Upper lobe of left lung (tissue), 6 donors: ENCODE measurements around the gene RNF208. TPM values are rescaled to one million over a fixed set of nuclear protein-coding genes. Genes with fewer than 3 reads are reported as not detected.
A peak's percentile ranks its signal among the peaks of the same experiment; 100 is the strongest.

Experiments used
- ATAC-seq, 2 donors: fragments of 200-7000 bp; cut with Tn5 transposase; one replicate each; pipeline ENCODE4 v1.9.1; 2022; ENCODE audit warnings: mild to moderate bottlenecking in 2 of 2, moderate library complexity in 2 of 2; ENCODE audit not compliant: low FRiP score in 2 of 2
- DNase-seq, 2 donors: peaks; one replicate each; pipeline ENCODE4 v3.0.0-alpha.2; 2019 to 2020
- H3K27ac ChIP-seq, 4 donors: fragments of 200-600 bp; sonication (generic); one replicate each; pipeline ENCODE4 v1.5.1; 2016 to 2019
- H3K27me3 ChIP-seq, 4 donors: fragments of 200-600 bp; sonication (generic); one replicate each; pipeline ENCODE4 v1.5.1; 2017 to 2019
- H3K36me3 ChIP-seq, 4 donors: fragments of 200-600 bp; sonication (generic); one replicate each; pipeline ENCODE4 v1.5.1; 2016 to 2019
- H3K4me1 ChIP-seq, 4 donors: fragments of 200-600 bp; sonication (generic); one replicate each; pipeline ENCODE4 v1.5.1; 2018 to 2019
- H3K4me3 ChIP-seq, 4 donors: fragments of 200-600 bp; sonication (generic); one replicate each; pipeline ENCODE4 v1.5.1; 2017 to 2019; ENCODE audit warnings: mild to moderate bottlenecking in 2 of 4, moderate library complexity in 1 of 4
- H3K9me3 ChIP-seq, 4 donors: fragments of 200-600 bp; sonication (generic); one replicate each; pipeline ENCODE4 v1.5.1; 2018 to 2019
- CTCF ChIP-seq, 6 experiments: fragments of 450-650 bp in 4 of 6; fragments of 200-600 bp in 2 of 6; sonication (generic) in 2 of 6; IDR thresholded peaks; one replicate each; pipeline ENCODE4 v1.5.1; 2016 to 2019; ENCODE audit warnings: antibody characterized with exemption in 6 of 6
- EP300 ChIP-seq, 4 donors: sonication (generic); formaldehyde crosslinking; IDR thresholded peaks; one replicate each; pipeline ENCODE4 v1.5.1; 2017; ENCODE audit warnings: antibody characterized with exemption in 4 of 4, control low read depth in 2 of 4
- POLR2A ChIP-seq, 4 donors: fragments of 450-650 bp; IDR thresholded peaks; one replicate each; pipeline ENCODE4 v1.5.1; 2016 to 2017; ENCODE audit warnings: antibody characterized with exemption in 4 of 4, mild to moderate bottlenecking in 2 of 4
- POLR2AphosphoS5 ChIP-seq, 2 donors: sonication (generic); formaldehyde crosslinking; IDR thresholded peaks; one replicate each; pipeline ENCODE4 v1.5.1; 2017; ENCODE audit warnings: antibody characterized with exemption in 2 of 2
- WGBS, 2 donors: methylation state at CpG; one replicate each; pipeline ENCODE4 v1.1.5; 2017 to 2018; 5-methylcytosine and 5-hydroxymethylcytosine counted together
- total RNA-seq, 6 donors: library from RNA; depleted of rRNA in 4 of 6; stranded (reverse); fragments of >200 nt in 4 of 6; gene quantifications; one replicate each; pipeline versions ENCODE4 v1.1.0 to v1.2.1, GENCODE V29; 2016 to 2021
- donor health status: DM: no; HTN: no; CAD: no; lungs with moderate emphysema.
- donor health status: DM: no; HTN: yes; CAD: no; lungs with severe emphysema.

RNF208 gene
- total RNA-seq, 6 donors from 2014 or later = 2.3 to 12.6 (median 4.5) TPM

DNA sequence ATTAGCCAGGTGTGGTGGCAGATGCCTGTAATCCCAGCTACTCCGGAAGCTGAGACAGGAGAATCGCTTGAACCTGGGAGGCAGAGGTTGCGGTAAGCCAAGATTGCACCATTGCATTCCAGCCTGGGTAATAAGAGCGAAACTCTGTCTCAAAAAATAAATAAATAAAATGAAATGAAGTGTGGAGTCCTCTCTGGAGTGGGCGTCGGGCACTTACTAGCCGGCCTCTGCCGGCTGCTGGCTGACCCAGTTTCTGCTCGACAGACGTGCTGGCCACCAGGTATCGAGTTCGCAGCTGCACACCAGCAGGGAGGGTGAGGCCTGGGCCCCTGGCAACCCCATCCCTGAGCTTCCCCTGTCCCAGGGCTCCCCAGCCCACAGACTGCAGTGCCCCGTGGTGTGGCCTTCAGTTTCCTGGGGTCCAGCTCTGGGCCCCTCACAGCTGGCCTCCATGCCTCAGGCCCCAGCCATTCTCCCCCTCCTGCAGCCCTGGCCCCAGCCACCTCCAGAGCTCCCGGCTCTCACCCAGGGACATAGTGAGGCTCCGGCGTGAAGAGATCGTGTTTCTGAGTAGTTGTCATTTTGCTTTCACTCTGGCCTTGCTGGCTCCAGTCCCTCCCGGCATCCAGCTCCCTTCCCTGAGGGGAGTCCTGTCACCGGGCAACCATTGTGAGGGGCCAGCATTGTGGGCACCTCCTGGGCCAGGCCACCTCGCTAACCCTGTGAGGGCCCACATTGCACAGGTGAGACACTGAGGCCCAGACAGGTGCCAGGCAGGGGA is 25.3 kb upstream of the RNF208 start:
- Histone ChIP-seq H3K36me3 (peaks cover 9 to 16% (median 13%) of the 10 kb centered on the region in 4 donors), H3K4me3 (no peak overlapping the region), H3K27me3 (no peaks in the 10 kb centered on the region), H3K27ac (peak overlapping the region in 3 of 4 donors; percentile 35 to 63 (median 37)), H3K9me3 (no peaks in the 10 kb centered on the region), H3K4me1 (peaks cover 12 to 34% (median 18%) of the 10 kb centered on the region in 4 donors)
- DNase-seq (peak; percentile 72 to 79), ATAC-seq (peak; percentile 1 to 71)
- WGBS, 2 donors = 60 to 65% methylated on average over 16 to 20 of the region's 20 CpGs
- TF ChIP-seq POLR2A (IDR thresholded peaks at IDR 0.05) (no peak), EP300 (IDR thresholded peaks at IDR 0.05) (no peak), POLR2AphosphoS5 (IDR thresholded peaks at IDR 0.05) (no peak), CTCF (IDR thresholded peaks at IDR 0.05) (no peak)

GRCh38 chr9:137245450-137246421 is 23.7 kb upstream of the RNF208 start:
- H3K4me1 ChIP-seq = peaks cover 14 to 41% (median 23%) of the 10 kb centered on the region in 4 donors
- no peaks in the 10 kb centered on the region for H3K9me3 ChIP-seq
- WGBS, 2 donors = 92 to 93% methylated on average over 8 to 25 of the region's 25 CpGs
- H3K27ac ChIP-seq = no peak overlapping the region
- ATAC-seq = no peak
- H3K4me3 ChIP-seq = no peak overlapping the region
- DNase-seq = peak in 1 of 2 donors; percentile 56
- peaks cover 9 to 23% (median 18%) of the 10 kb centered on the region in 4 donors for H3K36me3 ChIP-seq
- no peaks in the 10 kb centered on the region for H3K27me3 ChIP-seq
- no peak for TF ChIP-seq POLR2AphosphoS5 (IDR thresholded peaks at IDR 0.05)
- TF ChIP-seq EP300 (IDR thresholded peaks at IDR 0.05) = no peak
- TF ChIP-seq CTCF (IDR thresholded peaks at IDR 0.05) = no peak
- no peak for TF ChIP-seq POLR2A (IDR thresholded peaks at IDR 0.05)

DNA sequence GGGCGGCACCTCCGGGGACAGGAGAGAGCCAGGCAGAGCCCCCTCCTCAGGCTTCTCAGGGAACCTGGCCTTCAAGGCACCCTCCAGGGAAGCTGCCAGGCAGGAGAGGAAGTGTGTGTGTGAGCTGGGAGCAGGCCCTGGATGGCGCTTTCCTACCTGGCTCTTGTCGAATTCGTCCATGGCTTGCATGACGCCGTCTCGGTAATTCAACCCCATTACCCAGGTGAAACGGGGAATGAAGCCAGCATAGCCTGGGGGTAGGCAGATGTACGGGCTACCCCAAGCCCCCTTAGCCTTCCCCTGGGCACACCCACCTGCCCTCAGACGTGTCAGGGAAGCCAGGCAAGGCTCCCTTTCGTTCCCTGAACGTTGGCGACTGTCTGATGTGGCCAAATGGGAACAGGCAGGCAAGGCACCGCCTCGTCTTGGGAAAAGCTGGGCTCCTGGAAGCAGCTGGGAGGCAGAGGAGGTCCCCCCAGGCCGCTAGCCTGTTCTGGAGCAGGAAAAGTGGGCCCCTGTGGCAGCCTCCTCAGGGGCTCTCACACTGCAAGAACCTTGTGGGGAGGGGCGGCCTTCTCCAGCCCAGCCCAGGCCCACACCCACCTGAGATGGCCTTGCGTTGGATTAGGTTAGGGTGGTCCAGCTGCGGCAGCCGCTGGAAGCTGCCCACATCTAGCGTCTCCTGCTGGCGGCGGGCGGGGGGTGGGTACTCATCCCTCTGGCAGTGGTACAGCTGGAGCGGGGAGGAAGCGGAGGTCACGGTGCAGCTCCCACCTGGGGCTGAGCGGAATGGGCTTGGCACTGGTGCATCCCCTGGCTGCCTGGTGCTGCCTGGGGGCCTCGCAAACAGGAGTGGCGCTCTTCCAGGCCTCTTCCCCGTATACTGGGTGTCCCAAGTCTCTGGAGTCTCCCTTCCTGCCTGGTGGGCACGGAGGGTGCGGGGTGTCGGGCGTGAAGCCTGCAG is 22.7 kb upstream of the RNF208 start:
- H3K27me3 ChIP-seq = no peaks in the 10 kb centered on the region
- TF ChIP-seq CTCF (IDR thresholded peaks at IDR 0.05) (no peak), EP300 (IDR thresholded peaks at IDR 0.05) (no peak), POLR2AphosphoS5 (IDR thresholded peaks at IDR 0.05) (no peak), POLR2A (IDR thresholded peaks at IDR 0.05) (no peak)
- DNase-seq (peak in 1 of 2 donors; percentile 71), ATAC-seq (no peak)
- H3K4me1 ChIP-seq = peaks cover 16 to 50% (median 27%) of the 10 kb centered on the region in 4 donors
- H3K9me3 ChIP-seq = no peaks in the 10 kb centered on the region
- no peak overlapping the region for H3K4me3 ChIP-seq
- H3K36me3 ChIP-seq = peaks cover 9 to 23% (median 18%) of the 10 kb centered on the region in 4 donors
- 81% methylated on average over 34 of the region's 36 CpGs; no CpG with 5 or more reads in 1 of the 2 donors for WGBS, 2 donors
- no peak overlapping the region for H3K27ac ChIP-seq
